Nephron (organoid): Measurements from ENCODE around the gene KLK7.

ENCODE experiments used
- H3K27ac Mint-ChIP-seq, 3 experiments: 2 replicates each; pipeline ENCODE4 v1.8.0; 2020; ENCODE audit warnings: mixed read lengths in 3 of 3, mild to moderate bottlenecking in 2 of 3, moderate library complexity in 1 of 3
- H3K27me3 Mint-ChIP-seq: 2 replicates; pipeline ENCODE4 v1.8.0; 2021; ENCODE audit warnings: low read depth, mild to moderate bottlenecking, moderate library complexity, mixed read lengths
- H3K36me3 Mint-ChIP-seq: 2 replicates; pipeline ENCODE4 v1.8.0; 2020; ENCODE audit warnings: low read depth, mixed read lengths
- H3K4me1 Mint-ChIP-seq: 2 replicates; pipeline ENCODE4 v1.8.0; 2020; ENCODE audit warnings: mixed read lengths
- H3K4me3 Mint-ChIP-seq, 3 experiments: 2 replicates each; pipeline ENCODE4 v1.8.0; 2020; ENCODE audit warnings: mild to moderate bottlenecking in 3 of 3, mixed read lengths in 3 of 3, moderate library complexity in 2 of 3
- H3K9me3 Mint-ChIP-seq: 2 replicates; pipeline ENCODE4 v1.8.0; 2020; ENCODE audit warnings: mixed read lengths
- CTCF ChIP-seq, 3 experiments: fragments of 200-600 bp; sonication (generic); IDR thresholded peaks; one replicate each; pipeline ENCODE4 v1.5.0; 2021; ENCODE audit warnings: antibody characterized with exemption in 3 of 3; ENCODE audit not compliant: unreplicated experiment in 3 of 3

KLK7 gene

GRCh38 chr19:51001515-51001914 is 17.8 kb upstream of the KLK7 start, which contains the start of gene KLK8:
Gene KLK8, minus strand, starts transcription at chr19:51001604. Its CDS starts 437 bp downstream, at chr19:51001167.
- no peak for TF ChIP-seq CTCF (IDR thresholded peaks at IDR 0.05; ENCODE audit: unreplicated experiment in 3 of 3)
- H3K9me3 Mint-ChIP-seq: no peaks in the 10 kb centered on the region
- H3K4me3 Mint-ChIP-seq: peak within 1 kb of the TSS; percentile 21 to 63 (median 60)
- H3K27me3 Mint-ChIP-seq: peaks cover 29% of the 10 kb centered on the region
- peaks cover 13% of the 10 kb centered on the region for H3K4me1 Mint-ChIP-seq
- peak within 1 kb of the TSS; percentile 53 to 76 (median 66) for H3K27ac Mint-ChIP-seq
- H3K36me3 Mint-ChIP-seq: no peaks in the 10 kb centered on the region

GRCh38 chr19:51000981-51001380 is 17.3 kb upstream of the KLK7 start:
- no peak for TF ChIP-seq CTCF (IDR thresholded peaks at IDR 0.05; ENCODE audit: unreplicated experiment in 3 of 3)
- H3K36me3 Mint-ChIP-seq: no peaks in the 10 kb centered on the region
- peaks cover 13% of the 10 kb centered on the region for H3K4me1 Mint-ChIP-seq
- no peaks in the 10 kb centered on the region for H3K9me3 Mint-ChIP-seq
- peak overlapping the region in 2 of 3 experiments; percentile 66 to 76 for H3K27ac Mint-ChIP-seq
- H3K27me3 Mint-ChIP-seq: peaks cover 30% of the 10 kb centered on the region
- peak overlapping the region in 1 of 3 experiments; percentile 29 for H3K4me3 Mint-ChIP-seq

GRCh38 chr19:51000426-51000825 is 16.7 kb upstream of the KLK7 start:
- H3K36me3 Mint-ChIP-seq: no peaks in the 10 kb centered on the region
- peaks cover 30% of the 10 kb centered on the region for H3K27me3 Mint-ChIP-seq
- no peak for TF ChIP-seq CTCF (IDR thresholded peaks at IDR 0.05; ENCODE audit: unreplicated experiment in 3 of 3)
- peaks cover 13% of the 10 kb centered on the region for H3K4me1 Mint-ChIP-seq
- no peaks in the 10 kb centered on the region for H3K9me3 Mint-ChIP-seq
- no peak overlapping the region for H3K27ac Mint-ChIP-seq
- H3K4me3 Mint-ChIP-seq: no peak overlapping the region

GRCh38 chr19:50998686-50999085 is 15.0 kb upstream of the KLK7 start:
- Mint-ChIP-seq H3K9me3 (no peaks in the 10 kb centered on the region), H3K4me3 (no peak overlapping the region), H3K27me3 (peaks cover 24% of the 10 kb centered on the region), H3K27ac (no peak overlapping the region), H3K4me1 (peaks cover 13% of the 10 kb centered on the region), H3K36me3 (no peaks in the 10 kb centered on the region)
- no peak for TF ChIP-seq CTCF (IDR thresholded peaks at IDR 0.05; ENCODE audit: unreplicated experiment in 3 of 3)

- no peak overlapping the region for H3K27ac Mint-ChIP-seq
- H3K4me1 Mint-ChIP-seq: peaks cover 13% of the 10 kb centered on the region
- H3K9me3 Mint-ChIP-seq: no peaks in the 10 kb centered on the region
- no peak for TF ChIP-seq CTCF (IDR thresholded peaks at IDR 0.05; ENCODE audit: unreplicated experiment in 3 of 3)
- no peak overlapping the region for H3K4me3 Mint-ChIP-seq
- H3K36me3 Mint-ChIP-seq: no peaks in the 10 kb centered on the region
- peaks cover 24% of the 10 kb centered on the region for H3K27me3 Mint-ChIP-seq
Measured at GRCh38 chr19:50998061-50998460, 14.3 kb upstream of the KLK7 start.

GRCh38 chr19:50994129-50994528 is 10.4 kb upstream of the KLK7 start:
- TF ChIP-seq CTCF (IDR thresholded peaks at IDR 0.05; ENCODE audit: unreplicated experiment in 3 of 3): no peak
- no peak overlapping the region for H3K27ac Mint-ChIP-seq
- H3K9me3 Mint-ChIP-seq: no peaks in the 10 kb centered on the region
- H3K4me3 Mint-ChIP-seq: no peak overlapping the region
- no peaks in the 10 kb centered on the region for H3K36me3 Mint-ChIP-seq
- H3K27me3 Mint-ChIP-seq: peaks cover 38% of the 10 kb centered on the region
- H3K4me1 Mint-ChIP-seq: no peaks in the 10 kb centered on the region
